GM18858 (cell line): Measurements from ENCODE around the gene SEC24A.
"Not testable (repeated sequence)": the region's sequence is repeated elsewhere in the genome, so short reads cannot be mapped to it uniquely, and the experiment has no call there.

Experiments used
- ATAC-seq: cut with Tn5 transposase; IDR thresholded peaks from one replicate; pipeline ENCODE4 v1.9.1; 2021; ENCODE audit not compliant: unreplicated experiment

SEC24A gene

GRCh38 chr5:134649163-134649835, 714 bp downstream of the SEC24A start:
- no peak for ATAC-seq

- not testable (repeated sequence) for ATAC-seq
These were observed 2.1 kb downstream of the SEC24A start for GRCh38 chr5:134650660-134651059.

- ATAC-seq: no peak
These were observed 2.9 kb downstream of the SEC24A start for GRCh38 chr5:134651531-134651930.

GRCh38 chr5:134656690-134657089, 8.1 kb downstream of the SEC24A start:
- no peak for ATAC-seq

- ATAC-seq: no peak
These were observed 10.9 kb downstream of the SEC24A start for GRCh38 chr5:134659456-134659855.

- no peak for ATAC-seq
These were observed 11.3 kb downstream of the SEC24A start for GRCh38 chr5:134659922-134660321.

- ATAC-seq: no peak
These were observed 14.4 kb downstream of the SEC24A start for GRCh38 chr5:134662971-134663370.

GRCh38 chr5:134664448-134664847, 15.9 kb downstream of the SEC24A start:
- ATAC-seq: no peak

GRCh38 chr5:134673546-134673945, 25.0 kb downstream of the SEC24A start:
- not testable (repeated sequence) for ATAC-seq

- not testable (repeated sequence) for ATAC-seq
These were observed 28.8 kb downstream of the SEC24A start for GRCh38 chr5:134677357-134677756.

- not testable (repeated sequence) for ATAC-seq
These were observed 41.6 kb downstream of the SEC24A start for GRCh38 chr5:134690144-134690543.

- ATAC-seq: no peak
These were observed 44.1 kb downstream of the SEC24A start for GRCh38 chr5:134692722-134693121.

GRCh38 chr5:134708301-134708700, 59.7 kb downstream of the SEC24A start:
- no peak for ATAC-seq

GRCh38 chr5:134714120-134714519, 65.5 kb downstream of the SEC24A start:
- no peak for ATAC-seq

- no peak for ATAC-seq
These were observed 66.0 kb downstream of the SEC24A start for GRCh38 chr5:134714541-134714940.

GRCh38 chr5:134715466-134715865, 66.9 kb downstream of the SEC24A start:
- ATAC-seq: not testable (repeated sequence)

- ATAC-seq: no peak
These were observed 76.3 kb downstream of the SEC24A start for GRCh38 chr5:134724872-134725271.

GRCh38 chr5:134732819-134733218, 84.2 kb downstream of the SEC24A start:
- no peak for ATAC-seq

- ATAC-seq: no peak
These were observed 86.7 kb downstream of the SEC24A start for GRCh38 chr5:134735243-134735642.

GRCh38 chr5:134736173-134736812, 87.7 kb downstream of the SEC24A start:
- no peak for ATAC-seq

GRCh38 chr5:134738133-134738962, 89.8 kb downstream of the SEC24A start, which contains the start of gene CAMLG:
TSS of gene CAMLG (plus strand) at chr5:134738548. CDS start at chr5:134738621, 73 bp downstream.
- ATAC-seq: peak; percentile 88
